ENCODE data around the gene GARNL3. TPM values are rescaled to one million over a fixed set of nuclear protein-coding genes. Genes with fewer than 3 reads are reported as not detected.

Gene GARNL3
- total and polyA plus RNA-seq, 7 donors = 1.2 to 4.8 (median 2.2) TPM

- Histone ChIP-seq H3K4me1 (no peaks in the 10 kb centered on the region), H3K36me3 (ENCODE audit: insufficient read depth in 1 of 2, low read depth in 1 of 2) (peaks cover 0 to 22% of the 10 kb centered on the region in 2 donors), H3K9me3 (no peaks in the 10 kb centered on the region), H3K27me3 (ENCODE audit: insufficient read depth in 3 of 3, low read length in 2 of 3) (no peaks in the 10 kb centered on the region), H3K27ac (no peak overlapping the region), H3K4me3 (no peak overlapping the region)
- TF ChIP-seq CTCF (IDR thresholded peaks at IDR 0.05) = no peak
- intact Hi-C loops (cut with DNase I) = no loop called here
- DNase-seq (no peak), ATAC-seq (no peak)
- WGBS, 3 donors = 63 to 68% (median 68%) methylated on average over 6 of the region's 6 CpGs
These were observed 124.3 kb downstream of the GARNL3 start for GRCh38 chr9:127388856-127389238.

GRCh38 chr9:127389381-127390247 is 125.0 kb downstream of the GARNL3 start:
- Histone ChIP-seq H3K27ac (no peak overlapping the region), H3K4me3 (no peak overlapping the region), H3K4me1 (no peaks in the 10 kb centered on the region), H3K9me3 (no peaks in the 10 kb centered on the region), H3K27me3 (ENCODE audit: insufficient read depth in 3 of 3, low read length in 2 of 3) (no peaks in the 10 kb centered on the region), H3K36me3 (ENCODE audit: insufficient read depth in 1 of 2, low read depth in 1 of 2) (peaks cover 0 to 22% of the 10 kb centered on the region in 2 donors)
- ATAC-seq (no peak), DNase-seq (no peak)
- 83 to 90% (median 86%) methylated on average over 4 of the region's 4 CpGs for WGBS, 3 donors
- no peak for TF ChIP-seq CTCF (IDR thresholded peaks at IDR 0.05)
- intact Hi-C loops (cut with DNase I) = loop anchor here (10.0 kb wide), 1 partner anchor 105 kb away; no protein-coding TSS in a partner anchor

GRCh38 chr9:127390248-127390545 is 125.6 kb downstream of the GARNL3 start:
- Histone ChIP-seq H3K27ac (no peak overlapping the region), H3K36me3 (ENCODE audit: insufficient read depth in 1 of 2, low read depth in 1 of 2) (peaks cover 0 to 22% of the 10 kb centered on the region in 2 donors), H3K4me1 (no peaks in the 10 kb centered on the region), H3K27me3 (ENCODE audit: insufficient read depth in 3 of 3, low read length in 2 of 3) (no peaks in the 10 kb centered on the region), H3K9me3 (no peaks in the 10 kb centered on the region), H3K4me3 (no peak overlapping the region)
- ATAC-seq (no peak), DNase-seq (no peak)
- no peak for TF ChIP-seq CTCF (IDR thresholded peaks at IDR 0.05)
- WGBS, 3 donors = 75 to 78% (median 75%) methylated on average over 2 of the region's 2 CpGs
- intact Hi-C loops (cut with DNase I) = loop anchor here (10.0 kb wide), 1 partner anchor 105 kb away; no protein-coding TSS in a partner anchor

GRCh38 chr9:127390563-127390962 is 126.0 kb downstream of the GARNL3 start:
- H3K27ac ChIP-seq = no peak overlapping the region
- no peaks in the 10 kb centered on the region for H3K9me3 ChIP-seq
- intact Hi-C loops (cut with DNase I) = loop anchor here (10.0 kb wide), 1 partner anchor 106 kb away; no protein-coding TSS in a partner anchor
- H3K27me3 ChIP-seq (ENCODE audit: insufficient read depth in 3 of 3, low read length in 2 of 3) = no peaks in the 10 kb centered on the region
- no peak for DNase-seq
- H3K36me3 ChIP-seq (ENCODE audit: insufficient read depth in 1 of 2, low read depth in 1 of 2) = peaks cover 0 to 22% of the 10 kb centered on the region in 2 donors
- no peak for ATAC-seq
- H3K4me3 ChIP-seq = no peak overlapping the region
- H3K4me1 ChIP-seq = no peaks in the 10 kb centered on the region
- 70 to 77% (median 74%) methylated on average over 5 of the region's 5 CpGs for WGBS, 3 donors
- no peak for TF ChIP-seq CTCF (IDR thresholded peaks at IDR 0.05)

Measured in psoas muscle (tissue), 8 donors.